Measurements from ENCODE around the gene LRRK1. TPM values are rescaled to one million over a fixed set of nuclear protein-coding genes. Genes with fewer than 3 reads are reported as not detected.

The LRRK1 gene
- total and polyA plus RNA-seq, 8 donors = 2.3 to 73.3 (median 7.0) TPM

- peak in 1 of 2 donors; percentile 10 for DNase-seq
- 70 to 94% (median 88%) methylated on average over 3 of the region's 3 CpGs for WGBS, 5 donors
- no peak overlapping the region for H3K4me3 ChIP-seq
- H3K27ac ChIP-seq = peak overlapping the region in 4 of 5 donors; percentile 38 to 79 (median 68)
- intact Hi-C loops (cut with DNase I; ENCODE audit: low total_unique reads) = no loop called here
- peaks cover 0 to 10% (median 3%) of the 10 kb centered on the region in 4 donors for H3K4me1 ChIP-seq
- H3K27me3 ChIP-seq = no peaks in the 10 kb centered on the region
- TF ChIP-seq CTCF (IDR thresholded peaks at IDR 0.05) (no peak), POLR2A (IDR thresholded peaks at IDR 0.05) (no peak), POLR2AphosphoS5 (IDR thresholded peaks at IDR 0.05) (no peak), EP300 (IDR thresholded peaks at IDR 0.05) (no peak)
- peaks cover 0 to 52% (median 49%) of the 10 kb centered on the region in 4 donors for H3K36me3 ChIP-seq
- H3K9me3 ChIP-seq = no peaks in the 10 kb centered on the region
Measured at GRCh38 chr15:101022876-101023275, 103.7 kb downstream of the LRRK1 start.

GRCh38 chr15:101023501-101024072, 104.4 kb downstream of the LRRK1 start:
- H3K27me3 ChIP-seq = no peaks in the 10 kb centered on the region
- DNase-seq = peak in 1 of 2 donors; percentile 9
- WGBS, 5 donors = 47 to 67% (median 62%) methylated on average over 11 of the region's 11 CpGs
- peak overlapping the region; percentile 28 to 79 (median 60) for H3K27ac ChIP-seq
- intact Hi-C loops (cut with DNase I; ENCODE audit: low total_unique reads) = no loop called here
- no peaks in the 10 kb centered on the region for H3K9me3 ChIP-seq
- peaks cover 0 to 59% (median 54%) of the 10 kb centered on the region in 4 donors for H3K36me3 ChIP-seq
- no peak overlapping the region for H3K4me3 ChIP-seq
- peaks cover 0 to 6% (median 3%) of the 10 kb centered on the region in 4 donors for H3K4me1 ChIP-seq
- TF ChIP-seq CTCF (IDR thresholded peaks at IDR 0.05) (no peak), EP300 (IDR thresholded peaks at IDR 0.05) (no peak), POLR2AphosphoS5 (IDR thresholded peaks at IDR 0.05) (no peak), POLR2A (IDR thresholded peaks at IDR 0.05) (no peak)

GRCh38 chr15:101024073-101024695, 105.0 kb downstream of the LRRK1 start:
- H3K9me3 ChIP-seq = no peaks in the 10 kb centered on the region
- 58 to 68% (median 61%) methylated on average over 8 to 11 of the region's 11 CpGs for WGBS, 5 donors
- DNase-seq = peak; percentile 23 to 73
- intact Hi-C loops (cut with DNase I; ENCODE audit: low total_unique reads) = no loop called here
- peaks cover 0 to 65% (median 59%) of the 10 kb centered on the region in 4 donors for H3K36me3 ChIP-seq
- peaks cover 0 to 6% (median 3%) of the 10 kb centered on the region in 4 donors for H3K4me1 ChIP-seq
- no peak overlapping the region for H3K4me3 ChIP-seq
- peak in 1 of 3 donors; percentile 48 for TF ChIP-seq POLR2AphosphoS5 (IDR thresholded peaks at IDR 0.05)
- TF ChIP-seq CTCF (IDR thresholded peaks at IDR 0.05) = no peak
- no peaks in the 10 kb centered on the region for H3K27me3 ChIP-seq
- peak overlapping the region; percentile 60 to 79 (median 68) for H3K27ac ChIP-seq

GRCh38 chr15:101024706-101025500, 105.7 kb downstream of the LRRK1 start:
- peak in 1 of 2 donors; percentile 11 for DNase-seq
- 86 to 90% (median 87%) methylated on average over 20 of the region's 20 CpGs for WGBS, 5 donors
- Histone ChIP-seq H3K27ac (peak overlapping the region; percentile 60 to 79 (median 68)), H3K27me3 (no peaks in the 10 kb centered on the region), H3K36me3 (peaks cover 0 to 73% (median 66%) of the 10 kb centered on the region in 4 donors), H3K4me3 (no peak overlapping the region), H3K9me3 (no peaks in the 10 kb centered on the region), H3K4me1 (peaks cover 0 to 6% (median 3%) of the 10 kb centered on the region in 4 donors)
- intact Hi-C loops (cut with DNase I; ENCODE audit: low total_unique reads) = no loop called here
- no peak for TF ChIP-seq POLR2A (IDR thresholded peaks at IDR 0.05)
- no peak for TF ChIP-seq POLR2AphosphoS5 (IDR thresholded peaks at IDR 0.05)

Measured in stomach (tissue), 9 donors.